H1 (cell line): Measurements from ENCODE around the gene TSHR.

Experiments used
- RAD21 ChIP-seq, 2 experiments: IDR thresholded peaks in 1 of 2; conservative IDR thresholded peaks in 1 of 2; 2 replicates each; pipeline ENCODE4 v1.6.1; 2011; ENCODE audit warnings: low read depth in 2 of 2, low read length in 2 of 2, improper control_type of control experiment in 1 of 2, inconsistent platforms in 1 of 2, mild to moderate bottlenecking in 1 of 2, moderate library complexity in 1 of 2
- SIN3A ChIP-seq, 2 experiments: IDR thresholded peaks in 1 of 2; conservative IDR thresholded peaks in 1 of 2; 2 replicates each; pipeline ENCODE4 v1.6.1; 2011 to 2012; ENCODE audit warnings: low read length in 2 of 2, improper control_type of control experiment in 1 of 2, low read depth in 1 of 2, mild to moderate bottlenecking in 1 of 2
- TAF1 ChIP-seq: IDR thresholded peaks from 2 replicates; pipeline ENCODE4 v1.6.1; 2011; ENCODE audit warnings: mild to moderate bottlenecking, low read depth, low read length
- ZNF274 ChIP-seq: IDR thresholded peaks from 2 replicates; pipeline ENCODE4 v1.7.0; 2012; ENCODE audit warnings: low read length, borderline replicate concordance; ENCODE audit errors: extremely low read depth

GRCh38 chr14:80944861-80945617, 10.4 kb upstream of the TSHR start:
- no peak for TF ChIP-seq ZNF274
- no peak for TF ChIP-seq TAF1
- no peak for TF ChIP-seq SIN3A (conservative IDR thresholded peaks at IDR 0.05 in 1 of 2, IDR thresholded peaks at IDR 0.05 in 1 of 2; ENCODE audit: low read depth in 1 of 2, low read length in 2 of 2)
- no peak for TF ChIP-seq RAD21 (IDR thresholded peaks at IDR 0.05 in 1 of 2, conservative IDR thresholded peaks at IDR 0.05 in 1 of 2; ENCODE audit: low read depth in 2 of 2, low read length in 2 of 2)
